NCI-H345 treated with DMSO at 0.1 percent for 48 hours (cell line): ENCODE measurements around the gene YTHDF2.

Source experiments
- DNase-seq: peaks from one replicate; lab custom pipeline; 2025; ENCODE audit not compliant: unreplicated experiment; lab: John Stamatoyannopoulos, UW

The YTHDF2 gene

DNA sequence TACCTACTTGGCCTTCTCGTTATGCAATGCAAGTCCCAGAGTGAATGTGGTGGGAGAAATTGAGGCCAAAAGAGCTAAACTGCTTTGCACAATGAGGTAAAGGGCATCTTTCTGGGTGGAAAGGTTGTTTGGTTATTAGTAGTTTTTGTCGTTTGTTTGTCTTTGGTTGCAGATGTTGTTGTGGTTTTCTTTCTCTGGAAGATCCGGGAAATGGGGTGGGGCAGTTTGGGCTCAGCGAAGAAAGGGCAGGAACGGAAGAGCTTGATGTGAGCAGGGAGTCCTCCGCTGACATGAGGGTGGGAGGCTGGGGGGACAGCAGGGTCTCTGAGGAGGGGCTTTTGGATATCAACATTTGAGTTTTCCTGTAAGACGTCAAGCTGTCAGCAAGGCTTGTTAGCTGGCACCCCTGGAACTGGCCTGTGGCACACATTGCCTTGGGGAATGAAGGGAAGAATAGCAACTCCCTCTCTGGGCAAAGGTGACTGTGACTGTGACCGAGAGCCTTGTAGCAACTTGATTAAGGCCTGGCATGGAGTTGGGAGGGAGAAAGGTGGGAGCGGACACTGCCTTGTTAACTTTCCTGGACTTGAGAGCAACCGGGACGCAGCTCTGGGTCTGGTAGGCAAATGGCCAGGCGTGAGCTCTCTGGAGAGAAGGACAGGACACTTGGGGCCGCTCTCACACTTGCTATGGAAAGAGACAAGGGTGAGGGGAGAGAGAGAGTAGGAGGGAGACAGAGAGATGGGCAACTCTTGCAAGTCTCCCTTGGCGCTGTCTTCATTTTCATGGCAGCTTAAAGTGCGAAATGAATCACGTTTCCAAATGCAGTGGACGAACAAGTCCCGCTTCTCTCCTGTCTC, 59.8 kb downstream of the YTHDF2 start:
- no peak for DNase-seq

GRCh38 chr1:28800324-28800723, 63.6 kb downstream of the YTHDF2 start:
- no peak for DNase-seq

GRCh38 chr1:28801461-28801860, 64.7 kb downstream of the YTHDF2 start:
- no peak for DNase-seq

GRCh38 chr1:28803051-28803450, 66.3 kb downstream of the YTHDF2 start:
- DNase-seq: no peak

- DNase-seq: no peak
Observed at GRCh38 chr1:28803662-28804061, 66.9 kb downstream of the YTHDF2 start.

DNA sequence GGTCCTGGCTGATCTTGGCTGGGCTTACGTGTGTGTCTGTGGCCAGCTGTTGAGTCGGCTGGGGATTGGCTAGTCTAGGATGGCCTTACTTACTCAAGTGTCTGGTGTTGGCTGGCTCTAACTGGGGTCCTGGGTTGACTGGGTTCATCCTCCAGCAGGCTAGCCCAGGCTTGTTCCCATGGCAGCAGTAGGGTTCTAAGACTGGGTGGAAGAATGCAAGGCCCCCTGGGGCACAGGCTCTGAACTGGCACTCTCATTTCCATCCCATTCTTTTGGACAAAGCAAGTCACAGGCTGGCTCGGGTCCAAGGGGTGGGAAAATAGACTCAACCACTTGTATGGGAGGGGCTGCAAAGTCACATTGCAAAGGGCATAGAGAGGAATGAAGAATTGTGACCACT, 67.3 kb downstream of the YTHDF2 start:
- no peak for DNase-seq

DNA sequence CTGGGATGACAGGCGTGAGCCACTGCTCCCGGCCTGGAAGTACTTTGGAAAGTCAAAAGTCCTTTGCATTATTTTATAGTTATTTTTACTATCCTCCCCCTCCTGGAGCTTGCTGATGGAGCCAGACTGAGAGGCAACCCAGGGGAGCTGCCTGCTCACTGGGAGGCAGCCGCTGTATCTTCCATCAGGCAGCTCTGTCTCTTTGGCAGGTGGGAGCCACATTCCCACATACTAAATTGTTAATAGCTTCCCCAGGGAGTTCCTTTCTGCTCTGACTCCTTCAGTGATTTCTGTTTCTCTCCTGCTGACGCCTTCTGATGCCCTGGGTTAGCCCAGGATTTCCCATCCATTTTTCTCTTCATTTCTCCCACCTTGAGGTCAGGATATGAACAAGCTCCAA, 70.3 kb downstream of the YTHDF2 start:
- DNase-seq: no peak

- DNase-seq: no peak
Observed at GRCh38 chr1:28807986-28808385, 71.2 kb downstream of the YTHDF2 start.

- DNase-seq: no peak
Observed at GRCh38 chr1:28811369-28811765, 74.6 kb downstream of the YTHDF2 start.

DNA sequence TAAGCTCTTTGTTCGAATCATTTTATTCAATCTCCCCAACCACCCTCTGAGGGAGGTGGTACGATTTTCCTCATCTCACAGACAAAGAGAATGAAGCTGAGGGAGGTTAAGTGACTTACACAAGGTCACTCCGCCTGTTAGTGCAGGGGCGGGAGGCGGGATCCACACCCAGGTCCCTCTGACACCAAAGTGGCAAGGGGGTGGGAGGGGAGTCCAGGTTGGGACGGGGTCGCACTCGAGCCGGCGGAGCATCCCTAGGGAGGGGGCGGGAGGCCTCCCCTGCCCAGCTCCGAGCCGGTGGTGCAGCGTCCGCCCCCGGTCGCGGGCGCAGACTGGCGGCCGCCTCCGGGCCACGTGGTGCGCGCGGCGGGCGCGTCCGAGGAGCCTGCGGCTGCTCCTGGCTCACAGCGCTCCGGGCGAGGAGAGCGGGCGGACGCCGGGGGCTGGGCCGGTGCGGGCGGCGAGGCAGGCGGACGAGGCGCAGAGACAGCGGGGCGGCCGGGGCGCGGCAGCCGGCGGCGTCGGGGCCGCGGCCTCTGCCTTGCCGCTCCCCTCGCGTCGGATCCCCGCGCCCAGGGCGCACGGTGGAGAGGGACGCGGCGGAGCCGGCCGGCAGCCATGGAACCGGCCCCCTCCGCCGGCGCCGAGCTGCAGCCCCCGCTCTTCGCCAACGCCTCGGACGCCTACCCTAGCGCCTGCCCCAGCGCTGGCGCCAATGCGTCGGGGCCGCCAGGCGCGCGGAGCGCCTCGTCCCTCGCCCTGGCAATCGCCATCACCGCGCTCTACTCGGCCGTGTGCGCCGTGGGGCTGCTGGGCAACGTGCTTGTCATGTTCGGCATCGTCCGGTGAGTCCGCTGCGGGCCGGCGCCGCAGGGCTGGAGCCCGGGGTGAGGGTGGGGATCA, 75.3 kb downstream of the YTHDF2 start, which contains the start of gene OPRD1:
Gene OPRD1 (plus strand): TSS at position 405 of the 903 bp plus-strand sequence. CDS start 214 bp downstream, at position 619.
- DNase-seq: no peak

GRCh38 chr1:28812669-28813468, 76.1 kb downstream of the YTHDF2 start:
- DNase-seq: peak; percentile 17

GRCh38 chr1:28813931-28814465, 77.3 kb downstream of the YTHDF2 start:
- DNase-seq: no peak

- DNase-seq: no peak
Observed at GRCh38 chr1:28815533-28816185, 78.9 kb downstream of the YTHDF2 start.

- DNase-seq: no peak
Observed at GRCh38 chr1:28817133-28817532, 80.4 kb downstream of the YTHDF2 start.

DNA sequence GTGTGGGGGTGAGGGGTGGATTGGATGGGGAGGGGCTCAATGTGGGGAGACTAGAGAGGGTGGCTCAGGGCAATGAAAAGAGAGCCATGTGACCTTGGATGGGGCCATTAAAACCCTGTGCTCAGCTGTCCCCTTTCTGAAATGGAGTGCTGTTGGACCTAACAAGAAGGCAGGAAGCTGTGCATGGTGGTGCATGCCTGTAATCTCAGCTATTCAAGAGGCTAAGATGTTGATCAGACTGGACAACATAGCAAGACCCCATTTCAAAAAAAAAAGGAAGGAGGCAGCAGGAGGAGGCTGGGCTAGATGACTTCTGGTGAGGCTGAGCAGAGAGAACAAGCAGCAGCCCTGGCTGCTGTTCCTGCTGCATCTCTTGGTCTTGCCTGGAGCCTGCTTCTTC, 82.3 kb downstream of the YTHDF2 start:
- DNase-seq: no peak
